ENCODE results near the gene AICDA.

- TF ChIP-seq CTCF (IDR thresholded peaks at IDR 0.05) (no peak), POLR2A (IDR thresholded peaks at IDR 0.05) (no peak)
These were observed 58.0 kb downstream of the AICDA start for GRCh38 chr12:8554451-8555195.
